Measurements from ENCODE around the gene GALNTL6. TPM values are rescaled to one million over a fixed set of nuclear protein-coding genes. Genes with fewer than 3 reads are reported as not detected.

The GALNTL6 gene
- total and polyA plus RNA-seq, 3 experiments from 2014 or later = not detected

GRCh38 chr4:171891038-171891437 lies 77.8 kb downstream of the GALNTL6 start:
- no peak overlapping the region for H3K27ac Mint-ChIP-seq
- H3K9me3 Mint-ChIP-seq = peaks cover 2 to 21% (median 10%) of the 10 kb centered on the region in 5 donors
- Histone ChIP-seq H3K36me3 (ENCODE audit: insufficient read depth, low read length) (no peaks in the 10 kb centered on the region), H3K4me3 (ENCODE audit: low read length) (no peak overlapping the region), H3K27ac (ENCODE audit: low read depth, low read length) (no peak overlapping the region), H3K9me3 (ENCODE audit: low read length) (no peaks in the 10 kb centered on the region), H3K27me3 (ENCODE audit: insufficient read depth, low read length, poor library complexity, severe bottlenecking) (no peaks in the 10 kb centered on the region), H3K4me1 (ENCODE audit: insufficient read depth, low read length) (no peaks in the 10 kb centered on the region)
- H3K36me3 Mint-ChIP-seq = no peaks in the 10 kb centered on the region
- CTCF ChIA-PET = no interaction called here
- no peak for DNase-seq
- no peaks in the 10 kb centered on the region for H3K4me1 Mint-ChIP-seq
- H3K4me3 Mint-ChIP-seq = no peak overlapping the region
- POLR2A ChIA-PET = no interaction called here
- H3K27me3 Mint-ChIP-seq = no peaks in the 10 kb centered on the region

DNA sequence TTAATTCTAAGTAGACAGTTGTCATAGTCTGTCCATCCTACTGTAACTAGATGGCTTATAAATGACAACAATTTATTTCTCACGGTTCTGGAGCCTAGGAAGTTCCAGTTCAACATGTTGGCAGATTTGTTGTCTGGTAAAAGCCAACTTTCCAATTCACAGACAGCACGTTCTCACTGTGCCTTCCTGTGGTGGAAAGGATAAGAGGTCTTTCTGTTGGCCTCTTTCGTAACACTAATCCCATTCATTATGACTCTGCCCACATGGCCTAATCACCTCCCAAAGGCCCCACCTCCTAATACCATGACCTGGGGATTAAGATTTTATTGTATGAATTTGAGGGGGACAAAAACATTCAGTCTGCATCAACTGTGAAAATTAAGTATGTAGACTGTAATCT lies 83.2 kb downstream of the GALNTL6 start:
- Histone ChIP-seq H3K9me3 (ENCODE audit: low read length) (no peaks in the 10 kb centered on the region), H3K4me3 (ENCODE audit: low read length) (no peak overlapping the region), H3K27ac (ENCODE audit: low read depth, low read length) (no peak overlapping the region), H3K27me3 (ENCODE audit: insufficient read depth, low read length, poor library complexity, severe bottlenecking) (no peaks in the 10 kb centered on the region), H3K36me3 (ENCODE audit: insufficient read depth, low read length) (no peaks in the 10 kb centered on the region), H3K4me1 (ENCODE audit: insufficient read depth, low read length) (no peaks in the 10 kb centered on the region)
- H3K36me3 Mint-ChIP-seq = no peaks in the 10 kb centered on the region
- ChIA-PET POLR2A (no interaction called here), CTCF (no interaction called here)
- no peaks in the 10 kb centered on the region for H3K4me1 Mint-ChIP-seq
- DNase-seq = no peak
- peaks cover 6 to 27% (median 11%) of the 10 kb centered on the region in 5 donors for H3K9me3 Mint-ChIP-seq
- no peak overlapping the region for H3K27ac Mint-ChIP-seq
- no peaks in the 10 kb centered on the region for H3K27me3 Mint-ChIP-seq
- no peak overlapping the region for H3K4me3 Mint-ChIP-seq

- no peak overlapping the region for H3K27ac ChIP-seq (ENCODE audit: low read depth, low read length)
- peaks cover 6 to 20% (median 8%) of the 10 kb centered on the region in 5 donors for H3K9me3 Mint-ChIP-seq
- no peak overlapping the region for H3K27ac Mint-ChIP-seq
- H3K9me3 ChIP-seq (ENCODE audit: low read length) = no peaks in the 10 kb centered on the region
- H3K36me3 ChIP-seq (ENCODE audit: insufficient read depth, low read length) = no peaks in the 10 kb centered on the region
- CTCF ChIA-PET = no interaction called here
- H3K27me3 Mint-ChIP-seq = no peaks in the 10 kb centered on the region
- no peak for DNase-seq
- no peaks in the 10 kb centered on the region for H3K27me3 ChIP-seq (ENCODE audit: insufficient read depth, low read length, poor library complexity, severe bottlenecking)
- no peaks in the 10 kb centered on the region for H3K4me1 ChIP-seq (ENCODE audit: insufficient read depth, low read length)
- POLR2A ChIA-PET = no interaction called here
- no peaks in the 10 kb centered on the region for H3K36me3 Mint-ChIP-seq
- no peaks in the 10 kb centered on the region for H3K4me1 Mint-ChIP-seq
- H3K4me3 Mint-ChIP-seq = no peak overlapping the region
- no peak overlapping the region for H3K4me3 ChIP-seq (ENCODE audit: low read length)
These were observed 106.1 kb downstream of the GALNTL6 start for GRCh38 chr4:171919314-171919713.

DNA sequence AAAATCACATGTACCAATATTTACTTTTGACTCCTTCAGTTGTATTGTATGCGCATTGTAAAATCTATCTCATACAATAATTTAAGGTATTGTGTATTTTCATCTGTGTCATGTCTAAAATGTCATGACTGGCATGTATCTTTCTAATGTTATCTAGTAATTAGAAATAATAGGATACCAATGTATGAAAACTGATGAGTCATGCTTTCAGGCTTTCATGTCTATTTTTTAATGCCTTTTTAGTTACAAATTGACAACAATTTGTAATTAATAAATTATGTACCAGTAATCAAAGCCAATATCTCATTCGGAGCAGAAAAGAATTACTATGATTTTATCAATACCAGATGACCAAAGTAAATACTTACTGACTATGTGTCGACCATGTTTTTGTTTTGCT lies 107.7 kb downstream of the GALNTL6 start:
- H3K9me3 Mint-ChIP-seq = peaks cover 6 to 20% (median 6%) of the 10 kb centered on the region in 5 donors
- H3K36me3 Mint-ChIP-seq = no peaks in the 10 kb centered on the region
- H3K27ac ChIP-seq (ENCODE audit: low read depth, low read length) = no peak overlapping the region
- ChIA-PET CTCF (no interaction called here), POLR2A (no interaction called here)
- no peak overlapping the region for H3K4me3 Mint-ChIP-seq
- no peaks in the 10 kb centered on the region for H3K9me3 ChIP-seq (ENCODE audit: low read length)
- H3K4me3 ChIP-seq (ENCODE audit: low read length) = no peak overlapping the region
- no peak overlapping the region for H3K27ac Mint-ChIP-seq
- no peaks in the 10 kb centered on the region for H3K4me1 Mint-ChIP-seq
- no peaks in the 10 kb centered on the region for H3K27me3 ChIP-seq (ENCODE audit: insufficient read depth, low read length, poor library complexity, severe bottlenecking)
- no peaks in the 10 kb centered on the region for H3K36me3 ChIP-seq (ENCODE audit: insufficient read depth, low read length)
- H3K4me1 ChIP-seq (ENCODE audit: insufficient read depth, low read length) = no peaks in the 10 kb centered on the region
- H3K27me3 Mint-ChIP-seq = no peaks in the 10 kb centered on the region
- no peak for DNase-seq

- no peaks in the 10 kb centered on the region for H3K4me1 Mint-ChIP-seq
- Histone ChIP-seq H3K4me1 (ENCODE audit: insufficient read depth, low read length) (no peaks in the 10 kb centered on the region), H3K27ac (ENCODE audit: low read depth, low read length) (no peak overlapping the region), H3K9me3 (ENCODE audit: low read length) (no peaks in the 10 kb centered on the region), H3K27me3 (ENCODE audit: insufficient read depth, low read length, poor library complexity, severe bottlenecking) (no peaks in the 10 kb centered on the region), H3K36me3 (ENCODE audit: insufficient read depth, low read length) (no peaks in the 10 kb centered on the region), H3K4me3 (ENCODE audit: low read length) (no peak overlapping the region)
- no peak overlapping the region for H3K27ac Mint-ChIP-seq
- ChIA-PET POLR2A (no interaction called here), CTCF (no interaction called here)
- H3K4me3 Mint-ChIP-seq = no peak overlapping the region
- no peaks in the 10 kb centered on the region for H3K36me3 Mint-ChIP-seq
- peaks cover 3 to 11% (median 6%) of the 10 kb centered on the region in 5 donors for H3K9me3 Mint-ChIP-seq
- no peak for DNase-seq
- H3K27me3 Mint-ChIP-seq = no peaks in the 10 kb centered on the region
These were observed 111.7 kb downstream of the GALNTL6 start for GRCh38 chr4:171924746-171925376.

- ChIA-PET CTCF (no interaction called here), POLR2A (no interaction called here)
- Mint-ChIP-seq H3K36me3 (no peaks in the 10 kb centered on the region), H3K9me3 (peaks cover 5 to 9% (median 6%) of the 10 kb centered on the region in 5 donors), H3K27ac (no peak overlapping the region), H3K27me3 (no peaks in the 10 kb centered on the region), H3K4me1 (no peaks in the 10 kb centered on the region), H3K4me3 (no peak overlapping the region)
- Histone ChIP-seq H3K4me1 (ENCODE audit: insufficient read depth, low read length) (no peaks in the 10 kb centered on the region), H3K9me3 (ENCODE audit: low read length) (no peaks in the 10 kb centered on the region), H3K27ac (ENCODE audit: low read depth, low read length) (no peak overlapping the region), H3K36me3 (ENCODE audit: insufficient read depth, low read length) (no peaks in the 10 kb centered on the region), H3K4me3 (ENCODE audit: low read length) (no peak overlapping the region), H3K27me3 (ENCODE audit: insufficient read depth, low read length, poor library complexity, severe bottlenecking) (no peaks in the 10 kb centered on the region)
- no peak for DNase-seq
These were observed 115.1 kb downstream of the GALNTL6 start for GRCh38 chr4:171928336-171928735.

GRCh38 chr4:171929477-171929876 lies 116.3 kb downstream of the GALNTL6 start:
- H3K27me3 ChIP-seq (ENCODE audit: insufficient read depth, low read length, poor library complexity, severe bottlenecking) = no peaks in the 10 kb centered on the region
- no peaks in the 10 kb centered on the region for H3K36me3 ChIP-seq (ENCODE audit: insufficient read depth, low read length)
- no peak overlapping the region for H3K27ac ChIP-seq (ENCODE audit: low read depth, low read length)
- Mint-ChIP-seq H3K27ac (no peak overlapping the region), H3K36me3 (no peaks in the 10 kb centered on the region), H3K9me3 (peaks cover 5 to 8% (median 5%) of the 10 kb centered on the region in 5 donors), H3K4me1 (no peaks in the 10 kb centered on the region), H3K27me3 (no peaks in the 10 kb centered on the region), H3K4me3 (no peak overlapping the region)
- H3K4me3 ChIP-seq (ENCODE audit: low read length) = no peak overlapping the region
- ChIA-PET CTCF (no interaction called here), POLR2A (no interaction called here)
- no peak for DNase-seq
- H3K4me1 ChIP-seq (ENCODE audit: insufficient read depth, low read length) = no peaks in the 10 kb centered on the region
- H3K9me3 ChIP-seq (ENCODE audit: low read length) = no peaks in the 10 kb centered on the region

GRCh38 chr4:171929907-171930306 lies 116.7 kb downstream of the GALNTL6 start:
- Histone ChIP-seq H3K4me1 (ENCODE audit: insufficient read depth, low read length) (no peaks in the 10 kb centered on the region), H3K36me3 (ENCODE audit: insufficient read depth, low read length) (no peaks in the 10 kb centered on the region), H3K4me3 (ENCODE audit: low read length) (no peak overlapping the region), H3K27ac (ENCODE audit: low read depth, low read length) (no peak overlapping the region), H3K27me3 (ENCODE audit: insufficient read depth, low read length, poor library complexity, severe bottlenecking) (no peaks in the 10 kb centered on the region), H3K9me3 (ENCODE audit: low read length) (no peaks in the 10 kb centered on the region)
- Mint-ChIP-seq H3K36me3 (no peaks in the 10 kb centered on the region), H3K9me3 (peaks cover 3 to 8% (median 7%) of the 10 kb centered on the region in 5 donors), H3K27me3 (no peaks in the 10 kb centered on the region), H3K4me3 (no peak overlapping the region), H3K4me1 (no peaks in the 10 kb centered on the region), H3K27ac (no peak overlapping the region)
- POLR2A ChIA-PET = no interaction called here
- peak in 1 of 5 donors; percentile 42 for DNase-seq
- CTCF ChIA-PET = no interaction called here

- DNase-seq = no peak
- no peaks in the 10 kb centered on the region for H3K9me3 ChIP-seq (ENCODE audit: low read length)
- H3K4me3 Mint-ChIP-seq = no peak overlapping the region
- no peaks in the 10 kb centered on the region for H3K4me1 ChIP-seq (ENCODE audit: insufficient read depth, low read length)
- H3K27ac Mint-ChIP-seq = no peak overlapping the region
- H3K27ac ChIP-seq (ENCODE audit: low read depth, low read length) = no peak overlapping the region
- peaks cover 0 to 13% (median 8%) of the 10 kb centered on the region in 5 donors for H3K9me3 Mint-ChIP-seq
- CTCF ChIA-PET = no interaction called here
- H3K36me3 Mint-ChIP-seq = no peaks in the 10 kb centered on the region
- no peaks in the 10 kb centered on the region for H3K4me1 Mint-ChIP-seq
- POLR2A ChIA-PET = no interaction called here
- H3K27me3 Mint-ChIP-seq = no peaks in the 10 kb centered on the region
- no peak overlapping the region for H3K4me3 ChIP-seq (ENCODE audit: low read length)
- H3K36me3 ChIP-seq (ENCODE audit: insufficient read depth, low read length) = no peaks in the 10 kb centered on the region
- no peaks in the 10 kb centered on the region for H3K27me3 ChIP-seq (ENCODE audit: insufficient read depth, low read length, poor library complexity, severe bottlenecking)
These were observed 119.0 kb downstream of the GALNTL6 start for GRCh38 chr4:171932238-171932637.

Data from CD8-positive, alpha-beta memory T cell (primary cell).